ENCODE results near the gene OPRM1. TPM values are rescaled to one million over a fixed set of nuclear protein-coding genes. Genes with fewer than 3 reads are reported as not detected.

Gene OPRM1
- total and polyA plus RNA-seq, 2 of the 8 experiments (the other 6 are each of a cell fraction or from before 2014, with no cell fraction given): not detected

DNA sequence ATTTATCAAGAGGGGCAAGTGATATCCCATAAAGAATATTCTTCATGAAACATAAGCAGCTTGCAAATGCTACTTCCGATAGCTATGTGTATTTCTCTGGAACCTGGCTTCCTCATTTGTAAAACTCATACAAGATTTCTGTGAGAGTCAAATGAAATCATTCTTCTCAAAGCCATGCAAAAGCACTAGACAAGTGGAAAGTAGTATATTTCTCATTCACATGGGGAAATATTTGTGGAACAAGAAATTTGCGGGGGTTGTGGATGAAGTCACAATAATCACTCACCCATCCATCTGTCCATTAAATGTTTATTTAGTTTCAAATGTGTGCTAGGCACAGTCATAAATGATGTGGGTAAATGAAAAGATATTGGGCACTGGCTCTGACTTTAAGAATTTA, 167.1 kb downstream of the OPRM1 start (continued):
- TF ChIP-seq, protein P1, sequence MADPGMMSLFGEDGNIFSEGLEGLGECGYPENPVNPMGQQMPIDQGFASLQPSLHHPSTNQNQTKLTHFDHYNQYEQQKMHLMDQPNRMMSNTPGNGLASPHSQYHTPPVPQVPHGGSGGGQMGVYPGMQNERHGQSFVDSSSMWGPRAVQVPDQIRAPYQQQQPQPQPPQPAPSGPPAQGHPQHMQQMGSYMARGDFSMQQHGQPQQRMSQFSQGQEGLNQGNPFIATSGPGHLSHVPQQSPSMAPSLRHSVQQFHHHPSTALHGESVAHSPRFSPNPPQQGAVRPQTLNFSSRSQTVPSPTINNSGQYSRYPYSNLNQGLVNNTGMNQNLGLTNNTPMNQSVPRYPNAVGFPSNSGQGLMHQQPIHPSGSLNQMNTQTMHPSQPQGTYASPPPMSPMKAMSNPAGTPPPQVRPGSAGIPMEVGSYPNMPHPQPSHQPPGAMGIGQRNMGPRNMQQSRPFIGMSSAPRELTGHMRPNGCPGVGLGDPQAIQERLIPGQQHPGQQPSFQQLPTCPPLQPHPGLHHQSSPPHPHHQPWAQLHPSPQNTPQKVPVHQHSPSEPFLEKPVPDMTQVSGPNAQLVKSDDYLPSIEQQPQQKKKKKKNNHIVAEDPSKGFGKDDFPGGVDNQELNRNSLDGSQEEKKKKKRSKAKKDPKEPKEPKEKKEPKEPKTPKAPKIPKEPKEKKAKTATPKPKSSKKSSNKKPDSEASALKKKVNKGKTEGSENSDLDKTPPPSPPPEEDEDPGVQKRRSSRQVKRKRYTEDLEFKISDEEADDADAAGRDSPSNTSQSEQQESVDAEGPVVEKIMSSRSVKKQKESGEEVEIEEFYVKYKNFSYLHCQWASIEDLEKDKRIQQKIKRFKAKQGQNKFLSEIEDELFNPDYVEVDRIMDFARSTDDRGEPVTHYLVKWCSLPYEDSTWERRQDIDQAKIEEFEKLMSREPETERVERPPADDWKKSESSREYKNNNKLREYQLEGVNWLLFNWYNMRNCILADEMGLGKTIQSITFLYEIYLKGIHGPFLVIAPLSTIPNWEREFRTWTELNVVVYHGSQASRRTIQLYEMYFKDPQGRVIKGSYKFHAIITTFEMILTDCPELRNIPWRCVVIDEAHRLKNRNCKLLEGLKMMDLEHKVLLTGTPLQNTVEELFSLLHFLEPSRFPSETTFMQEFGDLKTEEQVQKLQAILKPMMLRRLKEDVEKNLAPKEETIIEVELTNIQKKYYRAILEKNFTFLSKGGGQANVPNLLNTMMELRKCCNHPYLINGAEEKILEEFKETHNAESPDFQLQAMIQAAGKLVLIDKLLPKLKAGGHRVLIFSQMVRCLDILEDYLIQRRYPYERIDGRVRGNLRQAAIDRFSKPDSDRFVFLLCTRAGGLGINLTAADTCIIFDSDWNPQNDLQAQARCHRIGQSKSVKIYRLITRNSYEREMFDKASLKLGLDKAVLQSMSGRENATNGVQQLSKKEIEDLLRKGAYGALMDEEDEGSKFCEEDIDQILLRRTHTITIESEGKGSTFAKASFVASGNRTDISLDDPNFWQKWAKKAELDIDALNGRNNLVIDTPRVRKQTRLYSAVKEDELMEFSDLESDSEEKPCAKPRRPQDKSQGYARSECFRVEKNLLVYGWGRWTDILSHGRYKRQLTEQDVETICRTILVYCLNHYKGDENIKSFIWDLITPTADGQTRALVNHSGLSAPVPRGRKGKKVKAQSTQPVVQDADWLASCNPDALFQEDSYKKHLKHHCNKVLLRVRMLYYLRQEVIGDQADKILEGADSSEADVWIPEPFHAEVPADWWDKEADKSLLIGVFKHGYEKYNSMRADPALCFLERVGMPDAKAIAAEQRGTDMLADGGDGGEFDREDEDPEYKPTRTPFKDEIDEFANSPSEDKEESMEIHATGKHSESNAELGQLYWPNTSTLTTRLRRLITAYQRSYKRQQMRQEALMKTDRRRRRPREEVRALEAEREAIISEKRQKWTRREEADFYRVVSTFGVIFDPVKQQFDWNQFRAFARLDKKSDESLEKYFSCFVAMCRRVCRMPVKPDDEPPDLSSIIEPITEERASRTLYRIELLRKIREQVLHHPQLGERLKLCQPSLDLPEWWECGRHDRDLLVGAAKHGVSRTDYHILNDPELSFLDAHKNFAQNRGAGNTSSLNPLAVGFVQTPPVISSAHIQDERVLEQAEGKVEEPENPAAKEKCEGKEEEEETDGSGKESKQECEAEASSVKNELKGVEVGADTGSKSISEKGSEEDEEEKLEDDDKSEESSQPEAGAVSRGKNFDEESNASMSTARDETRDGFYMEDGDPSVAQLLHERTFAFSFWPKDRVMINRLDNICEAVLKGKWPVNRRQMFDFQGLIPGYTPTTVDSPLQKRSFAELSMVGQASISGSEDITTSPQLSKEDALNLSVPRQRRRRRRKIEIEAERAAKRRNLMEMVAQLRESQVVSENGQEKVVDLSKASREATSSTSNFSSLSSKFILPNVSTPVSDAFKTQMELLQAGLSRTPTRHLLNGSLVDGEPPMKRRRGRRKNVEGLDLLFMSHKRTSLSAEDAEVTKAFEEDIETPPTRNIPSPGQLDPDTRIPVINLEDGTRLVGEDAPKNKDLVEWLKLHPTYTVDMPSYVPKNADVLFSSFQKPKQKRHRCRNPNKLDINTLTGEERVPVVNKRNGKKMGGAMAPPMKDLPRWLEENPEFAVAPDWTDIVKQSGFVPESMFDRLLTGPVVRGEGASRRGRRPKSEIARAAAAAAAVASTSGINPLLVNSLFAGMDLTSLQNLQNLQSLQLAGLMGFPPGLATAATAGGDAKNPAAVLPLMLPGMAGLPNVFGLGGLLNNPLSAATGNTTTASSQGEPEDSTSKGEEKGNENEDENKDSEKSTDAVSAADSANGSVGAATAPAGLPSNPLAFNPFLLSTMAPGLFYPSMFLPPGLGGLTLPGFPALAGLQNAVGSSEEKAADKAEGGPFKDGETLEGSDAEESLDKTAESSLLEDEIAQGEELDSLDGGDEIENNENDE (IDR thresholded peaks at IDR 0.05; ENCODE audit: insufficient replicate concordance, low read length): no peak
- TF ChIP-seq HDAC2 (IDR thresholded peaks at IDR 0.05; ENCODE audit: borderline replicate concordance in 1 of 2, low read depth in 2 of 2, low read length in 2 of 2): no peak
- TF ChIP-seq, protein P2, sequence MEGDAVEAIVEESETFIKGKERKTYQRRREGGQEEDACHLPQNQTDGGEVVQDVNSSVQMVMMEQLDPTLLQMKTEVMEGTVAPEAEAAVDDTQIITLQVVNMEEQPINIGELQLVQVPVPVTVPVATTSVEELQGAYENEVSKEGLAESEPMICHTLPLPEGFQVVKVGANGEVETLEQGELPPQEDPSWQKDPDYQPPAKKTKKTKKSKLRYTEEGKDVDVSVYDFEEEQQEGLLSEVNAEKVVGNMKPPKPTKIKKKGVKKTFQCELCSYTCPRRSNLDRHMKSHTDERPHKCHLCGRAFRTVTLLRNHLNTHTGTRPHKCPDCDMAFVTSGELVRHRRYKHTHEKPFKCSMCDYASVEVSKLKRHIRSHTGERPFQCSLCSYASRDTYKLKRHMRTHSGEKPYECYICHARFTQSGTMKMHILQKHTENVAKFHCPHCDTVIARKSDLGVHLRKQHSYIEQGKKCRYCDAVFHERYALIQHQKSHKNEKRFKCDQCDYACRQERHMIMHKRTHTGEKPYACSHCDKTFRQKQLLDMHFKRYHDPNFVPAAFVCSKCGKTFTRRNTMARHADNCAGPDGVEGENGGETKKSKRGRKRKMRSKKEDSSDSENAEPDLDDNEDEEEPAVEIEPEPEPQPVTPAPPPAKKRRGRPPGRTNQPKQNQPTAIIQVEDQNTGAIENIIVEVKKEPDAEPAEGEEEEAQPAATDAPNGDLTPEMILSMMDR (IDR thresholded peaks at IDR 0.05; ENCODE audit: control extremely low read depth in 1 of 3, insufficient read depth in 1 of 3, low read depth in 1 of 3, low read length in 3 of 3): no peak
- no peak for TF ChIP-seq EGR1 (IDR thresholded peaks at IDR 0.05; ENCODE audit: borderline replicate concordance, low read depth, low read length)
- no peak for TF ChIP-seq CHD2 (IDR thresholded peaks at IDR 0.05; ENCODE audit: low read length)
- no peak for TF ChIP-seq JUND (IDR thresholded peaks at IDR 0.05; ENCODE audit: low read length)
- no peak for TF ChIP-seq HDAC6 (IDR thresholded peaks at IDR 0.05; ENCODE audit: low read depth, low read length)
- no peak for TF ChIP-seq SIRT6 (IDR thresholded peaks at IDR 0.05; ENCODE audit: low read length)
- no peak for TF ChIP-seq EZH2 (IDR thresholded peaks at IDR 0.05; ENCODE audit: low read depth, low read length, severe bottlenecking)

Data from H1 (cell line).